ENCODE measurements around the gene GALR3. TPM values are rescaled to one million over a fixed set of nuclear protein-coding genes. Genes with fewer than 3 reads are reported as not detected.

GALR3 gene
- total and polyA plus RNA-seq, 2 of the 4 experiments (the other 2 are of a cell fraction): not detected

DNA sequence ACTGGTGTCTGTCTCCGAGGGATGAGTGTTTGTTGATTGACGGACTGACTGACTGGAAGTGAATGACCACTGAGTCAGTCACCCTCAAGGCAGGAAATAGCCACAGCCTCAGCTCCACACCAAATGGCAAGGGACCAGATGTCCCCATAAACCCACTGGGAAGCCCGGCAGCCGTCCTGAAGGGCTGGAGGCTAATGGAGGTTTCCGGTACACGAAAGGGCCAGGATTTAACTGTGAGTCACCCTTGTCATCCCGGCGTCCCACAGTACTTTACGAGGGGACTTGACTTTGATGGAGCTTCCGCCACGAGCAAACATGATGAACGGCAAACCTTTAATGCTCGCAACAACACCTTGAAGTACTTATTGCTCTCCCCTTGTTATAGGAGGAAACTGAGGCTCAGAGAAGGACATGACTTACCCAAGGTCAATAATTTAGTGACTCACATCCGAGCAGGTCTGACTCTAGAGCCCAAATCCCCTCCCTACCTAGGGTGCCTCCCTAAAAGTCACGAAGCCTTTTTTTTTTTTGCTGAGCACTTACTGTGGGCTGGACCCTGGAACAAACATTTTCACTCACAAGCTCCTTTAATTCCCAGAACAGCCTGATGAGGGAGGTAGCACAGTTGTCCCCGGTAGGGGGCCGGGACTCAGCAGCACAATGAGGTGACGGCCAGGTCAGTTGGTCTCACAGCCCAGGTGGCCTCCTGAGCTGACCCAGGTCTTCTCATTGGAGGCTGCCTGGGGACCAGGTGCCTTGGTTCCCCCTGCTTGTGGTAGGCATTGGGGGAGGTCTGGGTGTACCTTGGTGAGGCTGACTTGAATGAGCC is 40.6 kb upstream of the GALR3 start:
- no TSS peak for BruUV-seq (replicated peaks)

More for the DNA sequence above, 40.6 kb upstream of the GALR3 start:
- Histone ChIP-seq H2AFZ (replicated peaks; ENCODE audit: low read length, poor library complexity) (peak overlapping the region; percentile 52), H4K20me1 (ENCODE audit: insufficient read depth, low read length) (no peaks in the 10 kb centered on the region), H3K14ac (replicated peaks; ENCODE audit: low read depth, low read length) (peak overlapping the region; percentile 61), H2BK120ac (ENCODE audit: low read depth, low read length) (peak overlapping the region; percentile 28; the same call in 1 of the 2 replicates), H3K18ac (ENCODE audit: low read depth, low read length) (no peak overlapping the region), H3K9me3 (ENCODE audit: control insufficient read depth, insufficient read depth, low read length) (no peaks in the 10 kb centered on the region), H3K27ac (ENCODE audit: insufficient read depth, low read length) (no peak overlapping the region), H3K4me3 (ENCODE audit: insufficient read depth, low read depth, low read length) (no peak overlapping the region), H4K91ac (ENCODE audit: insufficient read depth, low read depth, low read length) (peak overlapping the region; percentile 28), H3K4me2 (ENCODE audit: low read depth, low read length) (no peak overlapping the region), H3K4ac (ENCODE audit: low read depth, low read length) (peak overlapping the region; percentile 48; the same call in 1 of the 2 replicates), H3K27me3 (ENCODE audit: control insufficient read depth, insufficient read depth, low read length) (no peaks in the 10 kb centered on the region), H3K56ac (ENCODE audit: extremely low read depth, insufficient read depth, low read length) (no peak overlapping the region), H3K36me3 (ENCODE audit: control insufficient read depth, insufficient read depth, low read length) (no peaks in the 10 kb centered on the region), H3K9me1 (ENCODE audit: insufficient read depth, low read length) (peaks cover 14% of the 10 kb centered on the region), H2BK5ac (ENCODE audit: low read depth, low read length, poor library complexity, severe bottlenecking) (no peak overlapping the region), H3K79me1 (ENCODE audit: low read depth in 1 of 2, low read length in 2 of 2) (peaks cover 0 to 13% of the 10 kb centered on the region in 2 experiments; a peak in 1 of 4 replicates), H2BK15ac (ENCODE audit: low read depth, low read length) (peak overlapping the region; percentile 37; the same call in 1 of the 3 replicates), H4K8ac (ENCODE audit: low read depth in 2 of 2, low read length in 2 of 2) (peak overlapping the region in 1 of 2 experiments; percentile 53; a peak in 1 of 4 replicates), H4K5ac (ENCODE audit: low read depth, low read length) (no peak overlapping the region), H2AK9ac (replicated peaks; ENCODE audit: low read depth, low read length, poor library complexity) (peak overlapping the region; percentile 68), H3K9ac (ENCODE audit: low read depth, low read length) (no peak overlapping the region), H2AK5ac (ENCODE audit: low read depth, low read length) (peak overlapping the region; percentile 21), H2BK20ac (ENCODE audit: low read depth, low read length) (peak overlapping the region; percentile 36; the same call in 1 of the 2 replicates), H3K23ac (ENCODE audit: low read depth, low read length) (peak overlapping the region; percentile 25; the same call in 1 of the 2 replicates), H3K4me1 (ENCODE audit: control insufficient read depth, insufficient read depth, low read length) (peaks cover 5% of the 10 kb centered on the region; the same call in 1 of the 2 replicates)
- TF ChIP-seq, protein P1, sequence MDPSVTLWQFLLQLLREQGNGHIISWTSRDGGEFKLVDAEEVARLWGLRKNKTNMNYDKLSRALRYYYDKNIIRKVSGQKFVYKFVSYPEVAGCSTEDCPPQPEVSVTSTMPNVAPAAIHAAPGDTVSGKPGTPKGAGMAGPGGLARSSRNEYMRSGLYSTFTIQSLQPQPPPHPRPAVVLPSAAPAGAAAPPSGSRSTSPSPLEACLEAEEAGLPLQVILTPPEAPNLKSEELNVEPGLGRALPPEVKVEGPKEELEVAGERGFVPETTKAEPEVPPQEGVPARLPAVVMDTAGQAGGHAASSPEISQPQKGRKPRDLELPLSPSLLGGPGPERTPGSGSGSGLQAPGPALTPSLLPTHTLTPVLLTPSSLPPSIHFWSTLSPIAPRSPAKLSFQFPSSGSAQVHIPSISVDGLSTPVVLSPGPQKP (IDR thresholded peaks at IDR 0.05; ENCODE audit: borderline replicate concordance, low read depth, low read length): no peak
- no peak for TF ChIP-seq FOS (IDR thresholded peaks at IDR 0.05; ENCODE audit: low read depth, low read length)
- TF ChIP-seq NFE2L2 (IDR thresholded peaks at IDR 0.05; ENCODE audit: low read depth, low read length): no peak
- TF ChIP-seq MAZ (IDR thresholded peaks at IDR 0.05; ENCODE audit: borderline replicate concordance, low read depth, low read length): no peak
- TF ChIP-seq RFX5 (IDR thresholded peaks at IDR 0.05; ENCODE audit: low read depth, low read length): no peak
- TF ChIP-seq BHLHE40 (IDR thresholded peaks at IDR 0.05; ENCODE audit: low read depth, low read length): no peak
- TF ChIP-seq SMC3 (IDR thresholded peaks at IDR 0.05; ENCODE audit: low read depth, low read length): no peak
- TF ChIP-seq CHD1 (IDR thresholded peaks at IDR 0.05; ENCODE audit: low read depth, low read length): no peak
- TF ChIP-seq RCOR1 (IDR thresholded peaks at IDR 0.05; ENCODE audit: insufficient replicate concordance, low read length): no peak
- TF ChIP-seq, protein P2, sequence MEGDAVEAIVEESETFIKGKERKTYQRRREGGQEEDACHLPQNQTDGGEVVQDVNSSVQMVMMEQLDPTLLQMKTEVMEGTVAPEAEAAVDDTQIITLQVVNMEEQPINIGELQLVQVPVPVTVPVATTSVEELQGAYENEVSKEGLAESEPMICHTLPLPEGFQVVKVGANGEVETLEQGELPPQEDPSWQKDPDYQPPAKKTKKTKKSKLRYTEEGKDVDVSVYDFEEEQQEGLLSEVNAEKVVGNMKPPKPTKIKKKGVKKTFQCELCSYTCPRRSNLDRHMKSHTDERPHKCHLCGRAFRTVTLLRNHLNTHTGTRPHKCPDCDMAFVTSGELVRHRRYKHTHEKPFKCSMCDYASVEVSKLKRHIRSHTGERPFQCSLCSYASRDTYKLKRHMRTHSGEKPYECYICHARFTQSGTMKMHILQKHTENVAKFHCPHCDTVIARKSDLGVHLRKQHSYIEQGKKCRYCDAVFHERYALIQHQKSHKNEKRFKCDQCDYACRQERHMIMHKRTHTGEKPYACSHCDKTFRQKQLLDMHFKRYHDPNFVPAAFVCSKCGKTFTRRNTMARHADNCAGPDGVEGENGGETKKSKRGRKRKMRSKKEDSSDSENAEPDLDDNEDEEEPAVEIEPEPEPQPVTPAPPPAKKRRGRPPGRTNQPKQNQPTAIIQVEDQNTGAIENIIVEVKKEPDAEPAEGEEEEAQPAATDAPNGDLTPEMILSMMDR (conservative IDR thresholded peaks at IDR 0.05; ENCODE audit: low read depth, low read length): no peak
- WGBS, 2 experiments (ENCODE audit: extremely low coverage in 2 of 2, insufficient read length in 1 of 2): 62% methylated on average over 6 of the region's 18 CpGs; no CpG with 5 or more reads in 1 of the 2 experiments
- dilution Hi-C loops (cut with HindIII; ENCODE audit: low sequenced_read_pairs, unreplicated experiment): no loop called here
- ChIA-PET POLR2A (ENCODE audit: unreplicated experiment) (no interaction called here), CTCF (interaction anchor here (1.0 kb wide), 1 partner anchor 17 kb away, joined by 4 read pairs; no protein-coding TSS in a partner anchor)
- ATAC-seq (ENCODE audit: low read depth) (no peak), DNase-seq (peak; percentile 44)
- intact Hi-C loops (cut with micrococcal nuclease): no loop called here
- in situ Hi-C loops (cut with MboI; ENCODE audit: low sequenced_read_pairs): no loop called here

Data from IMR-90 (cell line).